Measurements from ENCODE around the gene TMED7. TPM values are rescaled to one million over a fixed set of nuclear protein-coding genes. Genes with fewer than 3 reads are reported as not detected.

Gene TMED7
- polyA plus RNA-seq, 3 donors = 18.2 to 70.1 (median 65.1) TPM

- Mint-ChIP-seq H3K27ac (no peak overlapping the region), H3K4me3 (no peak overlapping the region), H3K36me3 (peaks cover 18 to 27% of the 10 kb centered on the region in 2 donors), H3K9me3 (no peaks in the 10 kb centered on the region), H3K4me1 (peaks cover 5% of the 10 kb centered on the region), H3K27me3 (ENCODE audit: low read depth in 3 of 3) (peaks cover 1 to 3% (median 2%) of the 10 kb centered on the region in 3 donors)
- no peak overlapping the region for H3K4me3 ChIP-seq (replicated peaks in 1 of 3; ENCODE audit: low read depth in 2 of 3, low read length in 3 of 3)
- H3K4me1 ChIP-seq (ENCODE audit: control insufficient read depth in 1 of 2, insufficient read depth in 2 of 2, low read length in 2 of 2) = peaks cover 0 to 3% of the 10 kb centered on the region in 2 donors
- no peaks in the 10 kb centered on the region for H3K27me3 ChIP-seq (ENCODE audit: control insufficient read depth in 2 of 2, insufficient read depth in 2 of 2, low read length in 2 of 2)
- peaks cover 85% of the 10 kb centered on the region for H3K79me2 ChIP-seq (ENCODE audit: insufficient read depth, low read length)
- 97% methylated on average over 3 of the region's 6 CpGs for WGBS (ENCODE audit: insufficient coverage)
- H3K36me3 ChIP-seq (replicated peaks in 1 of 2; ENCODE audit: control insufficient read depth in 1 of 2, insufficient read depth in 2 of 2, low read length in 2 of 2) = peaks cover 4 to 42% of the 10 kb centered on the region in 2 donors
- TF ChIP-seq CTCF (IDR thresholded peaks at IDR 0.05) = peak; percentile 83
- intact Hi-C loops (cut with micrococcal nuclease) = loop anchor here (2.0 to 10.0 kb wide), 3 partner anchors 52 to 276 kb away; no protein-coding TSS in a partner anchor
- H3K9me3 ChIP-seq (replicated peaks in 1 of 2; ENCODE audit: control insufficient read depth in 1 of 2, insufficient read depth in 1 of 2, low read length in 2 of 2) = no peaks in the 10 kb centered on the region
- H3K4me2 ChIP-seq (replicated peaks; ENCODE audit: extremely low read depth, low read length, poor library complexity, severe bottlenecking) = no peak overlapping the region
- no peak overlapping the region for H2AFZ ChIP-seq (ENCODE audit: insufficient read depth, low read depth, low read length, poor library complexity, severe bottlenecking)
- peak; percentile 17 to 53 (median 24) for DNase-seq
- H3K9ac ChIP-seq (ENCODE audit: insufficient read depth, low read length, poor library complexity, severe bottlenecking) = no peak overlapping the region
- H4K20me1 ChIP-seq (ENCODE audit: insufficient read depth, low read length) = peaks cover 100% of the 10 kb centered on the region
- no peak overlapping the region for H3K27ac ChIP-seq (ENCODE audit: low read depth in 1 of 2, low read length in 2 of 2)
Observed at GRCh38 chr5:115586525-115587146, 39.2 kb downstream of the TMED7 start.

- Histone ChIP-seq H3K79me2 (ENCODE audit: insufficient read depth, low read length) (peaks cover 72% of the 10 kb centered on the region), H2AFZ (ENCODE audit: insufficient read depth, low read depth, low read length, poor library complexity, severe bottlenecking) (no peak overlapping the region), H3K9me3 (replicated peaks in 1 of 2; ENCODE audit: control insufficient read depth in 1 of 2, insufficient read depth in 1 of 2, low read length in 2 of 2) (no peaks in the 10 kb centered on the region), H3K36me3 (replicated peaks in 1 of 2; ENCODE audit: control insufficient read depth in 1 of 2, insufficient read depth in 2 of 2, low read length in 2 of 2) (peaks cover 11 to 49% of the 10 kb centered on the region in 2 donors), H3K9ac (ENCODE audit: insufficient read depth, low read length, poor library complexity, severe bottlenecking) (no peak overlapping the region), H3K4me2 (replicated peaks; ENCODE audit: extremely low read depth, low read length, poor library complexity, severe bottlenecking) (no peak overlapping the region), H3K4me1 (ENCODE audit: control insufficient read depth in 1 of 2, insufficient read depth in 2 of 2, low read length in 2 of 2) (peaks cover 0 to 3% of the 10 kb centered on the region in 2 donors), H3K27me3 (ENCODE audit: control insufficient read depth in 2 of 2, insufficient read depth in 2 of 2, low read length in 2 of 2) (no peaks in the 10 kb centered on the region), H4K20me1 (ENCODE audit: insufficient read depth, low read length) (peaks cover 100% of the 10 kb centered on the region), H3K4me3 (replicated peaks in 1 of 3; ENCODE audit: low read depth in 2 of 3, low read length in 3 of 3) (no peak overlapping the region), H3K27ac (ENCODE audit: low read depth in 1 of 2, low read length in 2 of 2) (no peak overlapping the region)
- WGBS (ENCODE audit: insufficient coverage) = 83% methylated on average over 1 of the region's 1 CpG
- H3K4me1 Mint-ChIP-seq = peaks cover 4% of the 10 kb centered on the region
- no peak overlapping the region for H3K4me3 Mint-ChIP-seq
- intact Hi-C loops (cut with micrococcal nuclease) = loop anchor here in 1 of 2 donors (5.0 to 10.0 kb wide), 2 partner anchors 50 to 273 kb away; no protein-coding TSS in a partner anchor
- peaks cover 25 to 35% of the 10 kb centered on the region in 2 donors for H3K36me3 Mint-ChIP-seq
- DNase-seq = no peak
- TF ChIP-seq CTCF (IDR thresholded peaks at IDR 0.05) = no peak
- H3K9me3 Mint-ChIP-seq = no peaks in the 10 kb centered on the region
- peaks cover 0 to 3% (median 0%) of the 10 kb centered on the region in 3 donors for H3K27me3 Mint-ChIP-seq (ENCODE audit: low read depth in 3 of 3)
- H3K27ac Mint-ChIP-seq = no peak overlapping the region
Observed at GRCh38 chr5:115585265-115585664, 40.6 kb downstream of the TMED7 start.

Measured in CD14-positive monocyte (primary cell).